ENCODE results near the gene AAMDC.
"Not testable (repeated sequence)": the region's sequence is repeated elsewhere in the genome, so short reads cannot be mapped to it uniquely, and the experiment has no call there.

The AAMDC gene

DNA sequence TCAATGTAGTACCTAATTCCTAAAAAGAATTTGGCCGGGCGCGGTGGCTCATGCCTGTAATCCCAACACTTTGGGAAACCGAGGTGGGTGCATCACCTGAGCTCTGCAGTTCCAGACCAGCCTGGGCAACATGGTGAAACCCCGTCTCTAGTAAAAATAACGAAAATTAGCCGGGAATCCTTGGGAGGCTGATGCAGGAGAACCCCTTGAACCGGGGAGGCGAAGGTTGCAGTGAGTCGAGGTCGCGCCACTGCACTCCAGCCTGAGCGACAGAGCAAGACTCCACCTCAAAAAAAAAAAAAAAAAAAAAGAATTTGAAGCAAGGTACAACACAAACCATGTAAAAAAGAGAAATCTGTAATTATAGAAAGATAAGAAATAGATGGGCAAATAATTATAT lies 1.2 kb downstream of the AAMDC start:
- DNase-seq = not testable (repeated sequence)

- no peak for DNase-seq
These were observed 2.8 kb downstream of the AAMDC start for GRCh38 chr11:77823775-77824174.

DNA sequence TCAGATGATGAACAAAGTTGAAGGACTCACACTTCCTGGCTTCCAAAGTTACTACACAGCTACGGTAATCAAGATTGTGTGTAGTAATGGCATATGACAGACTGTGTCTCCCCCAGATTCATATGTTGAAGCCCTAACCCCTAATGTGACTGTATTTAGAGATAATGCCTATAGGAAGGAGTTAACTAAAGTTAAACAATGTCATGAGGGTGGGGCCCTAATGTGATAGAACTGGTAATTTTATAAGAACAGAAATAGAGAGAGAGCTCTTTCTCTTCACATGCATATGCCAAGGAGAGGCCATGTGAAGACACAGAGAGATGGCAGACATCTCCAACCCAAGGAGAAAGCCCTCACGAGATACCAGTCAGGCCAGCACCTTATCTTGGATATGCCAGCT lies 8.0 kb downstream of the AAMDC start:
- no peak for DNase-seq

DNA sequence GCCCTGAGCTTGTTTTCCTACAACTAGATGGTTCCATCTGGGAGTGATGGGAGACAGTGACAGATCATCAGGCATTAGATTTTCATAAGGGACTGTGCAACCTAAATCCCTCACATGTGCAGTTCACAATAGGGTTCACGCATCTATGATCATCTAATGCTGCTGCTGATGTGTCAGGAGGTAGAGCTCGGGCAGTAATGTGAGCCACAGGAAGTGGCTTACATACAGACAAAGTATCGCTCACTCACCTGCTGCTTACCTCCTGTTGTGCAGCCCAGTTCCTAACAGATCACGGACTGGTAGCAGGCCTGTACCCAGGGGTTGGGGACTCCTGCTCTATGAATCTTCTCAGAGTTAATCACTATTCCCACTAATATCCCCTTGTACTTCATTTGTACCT lies 12.4 kb downstream of the AAMDC start:
- no peak for DNase-seq

GRCh38 chr11:77842441-77843121 lies 21.6 kb downstream of the AAMDC start:
- no peak for DNase-seq

DNA sequence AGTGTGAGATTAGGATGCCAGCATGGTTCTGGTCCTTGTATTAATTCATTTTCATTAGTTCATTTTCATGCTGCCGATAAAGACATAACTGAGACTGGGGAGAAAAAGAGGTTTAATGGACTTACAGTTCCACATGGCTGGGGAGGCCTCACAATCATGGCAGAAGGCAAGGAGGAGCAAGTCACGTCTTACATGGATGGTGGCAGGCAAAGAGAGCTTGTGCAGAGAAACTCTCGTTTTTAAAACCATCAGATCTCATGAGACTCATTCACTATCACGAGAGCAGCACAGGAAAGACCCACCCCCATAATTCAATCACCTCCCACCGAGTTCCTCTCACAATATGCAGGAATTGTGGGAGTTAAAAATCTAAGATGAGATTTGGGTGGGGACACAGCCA lies 22.8 kb downstream of the AAMDC start:
- DNase-seq = not testable (repeated sequence)

DNA sequence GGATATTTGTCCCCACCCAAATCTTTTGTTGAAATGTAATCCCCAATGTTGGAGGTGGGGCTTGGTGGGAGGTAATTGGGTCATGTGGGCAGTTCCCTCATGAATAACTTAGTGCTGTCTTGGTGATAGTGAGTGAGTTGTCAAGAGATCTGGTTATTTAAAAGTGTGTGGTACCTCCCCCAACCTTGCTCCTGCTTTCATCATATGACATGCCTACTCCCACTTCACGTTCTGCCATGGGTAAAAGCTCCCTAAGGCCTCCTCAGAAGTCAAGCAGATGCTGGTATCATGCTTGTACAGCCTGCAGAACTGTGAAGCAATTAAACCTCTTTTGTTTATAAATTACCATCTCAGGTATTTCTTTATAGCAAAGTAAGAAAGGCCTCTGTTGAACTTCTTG lies 30.6 kb downstream of the AAMDC start:
- no peak for DNase-seq

DNA sequence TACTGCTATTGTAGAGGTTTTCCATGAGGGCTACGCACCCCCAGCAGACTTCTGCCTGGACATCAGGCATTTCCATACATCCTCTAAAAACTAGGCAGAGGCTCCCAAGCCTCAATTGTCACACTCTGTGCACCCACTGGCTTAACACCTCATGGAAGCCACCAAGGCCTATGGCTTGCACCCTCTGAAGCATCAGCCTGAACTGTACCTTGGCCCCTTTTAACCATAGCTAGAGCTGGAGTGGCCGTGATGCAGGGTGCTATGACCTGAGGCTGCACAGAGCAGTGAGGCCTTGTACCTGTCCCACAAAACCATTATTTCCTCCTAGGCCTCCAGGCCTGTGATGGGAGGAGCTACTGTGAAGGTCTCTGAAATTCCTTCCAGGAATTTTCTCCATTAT lies 33.9 kb downstream of the AAMDC start:
- DNase-seq = no peak

- DNase-seq = not testable (repeated sequence)
These were observed 37.0 kb downstream of the AAMDC start for GRCh38 chr11:77857906-77858457.

DNA sequence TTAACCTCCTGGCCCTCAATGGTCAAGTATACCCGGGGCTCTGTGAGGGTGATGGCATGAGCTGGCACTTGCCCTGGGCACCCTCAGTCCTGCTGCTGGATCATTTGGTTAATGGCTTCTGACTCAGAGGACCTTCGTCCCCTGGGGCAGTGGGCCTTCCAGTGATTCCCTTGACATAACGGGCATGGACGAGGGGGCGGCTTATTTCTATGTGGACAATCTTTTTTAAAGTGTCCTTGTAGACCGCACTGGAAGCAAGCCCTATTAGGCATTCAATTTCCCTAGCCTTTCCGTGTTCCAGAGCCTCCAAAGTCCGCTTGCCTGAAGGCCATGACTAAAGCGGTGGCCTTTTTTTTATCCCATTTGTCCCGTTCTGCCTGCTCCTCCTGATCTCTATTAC lies 40.5 kb downstream of the AAMDC start:
- DNase-seq = not testable (repeated sequence)

- no peak for DNase-seq
These were observed 44.9 kb downstream of the AAMDC start for GRCh38 chr11:77865805-77866204.

DNA sequence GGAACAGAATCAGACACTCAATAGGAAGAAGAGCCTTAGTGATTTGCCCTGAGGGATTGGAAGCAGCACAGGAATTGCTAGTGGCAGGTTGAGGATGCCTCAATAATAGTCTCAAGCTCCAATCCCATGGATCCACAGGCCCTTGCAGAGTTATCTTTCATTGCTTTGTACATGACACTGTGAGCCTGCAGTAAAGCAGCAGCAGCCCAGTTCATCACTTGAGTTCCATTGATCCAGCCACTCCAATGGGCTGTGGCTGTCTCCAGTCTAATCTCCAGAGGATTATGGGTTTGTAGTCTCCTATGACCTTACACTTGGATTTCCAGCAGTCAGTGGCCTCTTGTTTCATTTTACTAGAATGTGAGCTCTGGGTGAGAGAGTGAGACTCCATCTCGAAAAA lies 45.4 kb downstream of the AAMDC start:
- DNase-seq = no peak

GRCh38 chr11:77868744-77869143 lies 47.8 kb downstream of the AAMDC start:
- no peak for DNase-seq

- DNase-seq = no peak
These were observed 50.9 kb downstream of the AAMDC start for GRCh38 chr11:77871855-77872254.

DNA sequence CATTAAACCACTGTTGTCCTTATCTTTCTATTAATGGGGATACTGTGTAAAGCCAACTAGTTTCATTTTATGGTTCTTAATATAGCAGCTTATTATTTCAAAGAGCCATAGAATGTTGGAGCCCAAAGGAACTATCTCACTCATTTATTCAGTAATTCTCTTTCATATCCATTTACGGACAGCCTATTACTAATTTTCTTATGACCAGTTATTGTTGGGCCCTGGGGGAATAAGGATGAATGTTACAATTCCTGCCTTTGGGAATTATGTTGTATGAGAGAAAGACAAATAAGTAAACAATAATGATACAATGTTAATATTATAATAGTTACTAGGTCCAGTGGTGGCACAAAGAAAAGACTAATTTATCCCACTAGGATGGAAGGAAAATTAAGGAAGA lies 52.4 kb downstream of the AAMDC start:
- no peak for DNase-seq

DNA sequence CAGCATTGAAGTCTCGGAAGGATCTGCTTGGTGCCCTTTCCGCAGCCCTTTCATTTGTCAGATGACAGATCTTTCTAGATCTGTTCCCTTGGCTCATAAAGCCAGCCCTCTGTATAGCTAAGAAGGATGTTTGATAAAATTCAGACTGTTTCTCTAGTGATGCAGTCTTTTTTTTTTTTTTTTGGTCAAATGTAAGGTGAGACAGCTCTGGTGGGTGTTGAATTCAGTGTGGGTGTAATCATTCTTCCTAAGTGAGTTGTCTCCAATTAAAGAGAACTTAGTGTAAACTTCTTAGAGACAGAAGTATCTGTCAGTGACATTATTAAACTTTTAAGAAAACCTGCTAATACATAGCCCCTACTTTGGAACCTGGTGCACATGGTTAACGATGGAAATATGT lies 53.3 kb downstream of the AAMDC start:
- no peak for DNase-seq

DNA sequence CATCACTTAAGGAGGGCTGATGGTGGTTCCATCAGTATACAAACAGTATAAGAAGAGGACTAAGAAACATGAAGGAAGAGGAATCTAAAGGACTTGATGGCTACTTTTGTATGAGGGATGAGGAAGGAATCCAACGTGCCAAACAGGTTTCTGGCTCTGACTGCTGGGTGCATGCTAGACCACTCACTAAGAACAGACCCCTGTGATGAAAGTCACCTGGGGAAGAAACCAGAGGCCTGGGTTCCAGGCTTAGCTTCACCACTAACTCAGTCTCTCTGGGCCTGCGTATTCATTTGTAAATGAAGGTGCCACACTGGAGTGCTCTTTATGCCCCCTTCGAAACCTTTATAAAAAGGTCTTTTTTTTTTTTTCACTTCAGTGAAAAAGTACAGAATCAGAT lies 55.1 kb downstream of the AAMDC start:
- DNase-seq = no peak

DNA sequence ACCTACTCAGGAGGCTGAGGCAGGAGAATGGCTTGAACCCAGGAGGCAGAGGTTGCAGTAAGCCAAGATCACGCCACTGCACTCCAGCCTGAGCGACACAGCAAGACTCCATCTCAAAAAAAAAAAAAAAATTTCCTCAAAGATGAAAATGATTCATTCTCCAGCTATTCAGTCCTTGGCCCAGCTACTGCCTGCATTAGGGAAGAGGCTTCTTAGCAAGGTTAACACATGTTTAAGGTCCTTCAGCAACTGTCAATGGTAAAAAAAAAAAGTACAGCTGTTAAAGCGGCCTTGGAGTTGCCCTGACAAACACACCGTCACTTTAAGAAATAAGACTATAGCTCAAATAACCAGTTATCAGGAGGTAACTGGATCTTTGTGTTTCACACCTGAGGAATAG lies 57.3 kb downstream of the AAMDC start:
- DNase-seq = not testable (repeated sequence)

DNA sequence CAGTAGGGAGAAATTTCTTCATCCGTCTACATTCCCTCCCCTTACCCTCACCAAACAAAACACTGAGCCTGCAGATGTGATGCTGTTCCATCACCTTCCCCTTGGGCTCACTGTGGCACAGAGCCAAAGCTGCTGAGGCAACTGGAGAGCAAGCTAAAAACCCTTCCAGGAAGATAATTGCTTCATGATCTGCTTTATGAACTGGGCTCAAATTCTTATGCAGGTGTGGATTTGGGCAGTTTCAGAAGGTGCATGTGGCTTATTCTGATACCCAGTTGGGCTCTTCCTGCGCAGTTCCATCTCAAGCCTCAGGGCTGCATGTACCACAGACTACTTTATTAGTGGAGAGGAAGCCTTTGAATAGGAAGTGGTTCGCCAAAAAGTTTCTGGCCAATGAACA lies 58.3 kb downstream of the AAMDC start:
- DNase-seq = no peak

- DNase-seq = no peak
These were observed 61.5 kb downstream of the AAMDC start for GRCh38 chr11:77882396-77882795.

DNA sequence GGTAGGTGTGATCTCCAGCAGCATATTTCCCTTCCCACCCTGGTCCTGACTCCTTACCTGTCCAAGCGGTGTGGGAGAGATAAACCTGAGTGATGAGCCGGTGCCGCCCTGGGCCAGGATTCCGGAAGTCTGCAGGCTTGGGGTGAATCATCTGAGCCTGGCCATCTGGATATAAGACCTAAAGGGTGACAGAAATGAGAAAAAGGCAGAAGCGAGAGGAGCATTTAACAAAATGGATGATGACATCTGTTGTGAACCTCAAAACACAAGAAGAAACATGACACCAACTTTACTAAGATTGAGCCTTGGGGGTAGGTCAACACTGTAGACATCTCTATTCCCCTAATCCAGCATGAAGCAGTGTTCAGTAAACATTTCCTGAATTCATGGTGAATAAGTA lies 62.8 kb downstream of the AAMDC start:
- DNase-seq = no peak

DNA sequence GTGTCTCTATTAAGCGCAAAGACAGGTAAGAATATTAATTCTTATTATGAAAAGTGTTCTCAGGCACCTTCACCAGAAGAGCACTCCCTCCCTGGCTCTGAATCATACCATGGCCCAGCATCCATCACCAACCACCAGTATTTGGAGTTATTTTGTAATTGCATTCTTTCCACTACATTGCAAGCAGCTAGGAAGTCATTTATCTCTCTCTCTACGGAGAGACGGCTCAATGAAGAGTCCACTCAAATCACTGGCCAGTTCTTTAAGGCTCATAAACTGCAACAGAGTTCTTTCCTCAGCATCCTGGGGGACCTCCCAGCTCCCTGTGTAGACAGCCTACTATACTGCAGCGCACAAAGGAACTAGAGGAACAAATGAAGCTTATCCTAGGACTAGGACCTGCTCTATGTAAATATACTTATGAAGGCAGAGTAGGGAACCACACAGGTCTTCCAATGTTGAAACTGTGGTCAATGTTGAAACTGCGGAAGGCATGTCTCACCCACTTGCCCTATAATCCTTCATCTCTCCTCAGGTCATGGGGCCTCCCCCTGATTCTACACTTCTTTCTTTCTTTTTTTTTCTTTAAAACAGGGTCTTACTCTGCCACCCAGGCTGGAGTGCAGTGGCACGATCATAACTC lies 63.4 kb downstream of the AAMDC start:
- DNase-seq = no peak

- DNase-seq = no peak
These were observed 63.9 kb downstream of the AAMDC start for GRCh38 chr11:77884829-77885190.

DNA sequence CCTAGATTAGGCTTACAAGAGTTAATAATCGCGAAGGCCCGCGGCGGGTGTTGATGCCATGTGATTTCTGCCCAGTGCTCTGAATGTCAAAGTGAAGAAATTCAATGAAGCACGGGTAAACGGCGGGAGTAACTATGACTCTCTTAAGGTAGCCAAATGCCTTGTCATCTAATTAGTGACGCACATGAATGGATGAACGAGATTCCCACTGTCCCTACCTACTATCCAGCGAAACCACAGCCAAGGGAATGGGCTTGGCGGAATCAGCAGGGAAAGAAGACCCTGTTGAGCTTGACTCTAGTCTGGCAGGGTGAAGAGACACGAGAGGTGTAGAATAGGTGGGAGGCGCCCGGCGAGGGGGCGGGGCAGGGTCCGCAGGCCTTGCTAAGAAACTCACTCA lies 65.5 kb downstream of the AAMDC start:
- no peak for DNase-seq

GRCh38 chr11:77889045-77889444 lies 68.1 kb downstream of the AAMDC start:
- DNase-seq = not testable (repeated sequence)
